GM12873 (cell line): ENCODE measurements around the gene POP7.

Experiments
- CTCF ChIP-seq: IDR thresholded peaks from 2 replicates; pipeline ENCODE4 v1.5.1; 2012; ENCODE audit warnings: low read depth, mild to moderate bottlenecking, moderate library complexity, low read length, control low read depth; ENCODE audit not compliant: insufficient read depth; ENCODE audit errors: missing control alignments

POP7 gene

GRCh38 chr7:100682228-100682741 lies 23.6 kb upstream of the POP7 start:
- TF ChIP-seq CTCF, result no peak

- TF ChIP-seq CTCF, result no peak
Measured at GRCh38 chr7:100682991-100683658, 22.8 kb upstream of the POP7 start.

GRCh38 chr7:100683659-100684533 lies 22.0 kb upstream of the POP7 start:
- TF ChIP-seq CTCF, result no peak

GRCh38 chr7:100684534-100685042 lies 21.3 kb upstream of the POP7 start:
- no peak for TF ChIP-seq CTCF

- no peak for TF ChIP-seq CTCF
Measured at GRCh38 chr7:100685049-100685605, 20.8 kb upstream of the POP7 start.

GRCh38 chr7:100685631-100686145 lies 20.2 kb upstream of the POP7 start:
- no peak for TF ChIP-seq CTCF

GRCh38 chr7:100686201-100686821 lies 19.6 kb upstream of the POP7 start:
- TF ChIP-seq CTCF, result no peak
